BJ (cell line): ENCODE measurements around the gene CLASP1. TPM values are rescaled to one million over a fixed set of nuclear protein-coding genes. Genes with fewer than 3 reads are reported as not detected.

ENCODE experiments used
- CTCF ChIA-PET: fragments of 350-600 bp; formaldehyde crosslinking; extraction: SDS; loops from one replicate; lab custom pipeline; 2021; ENCODE audit warnings: antibody characterized with exemption, inconsistent platforms; lab: Yijun Ruan, JAX
- POLR2A ChIA-PET: fragments of 300-600 bp; sonication (Branson Sonifier 250); formaldehyde crosslinking; extraction: SDS; loops from one replicate; lab custom pipeline; 2021; ENCODE audit warnings: antibody characterized with exemption; lab: Charles Lee
- DNase-seq: peaks from one replicate; pipeline ENCODE4 v3.0.0-alpha.2; 2011; ENCODE audit warnings: low read depth
- H3K27me3 ChIP-seq: 2 replicates; pipeline ENCODE4 v1.6.0; 2011; ENCODE audit warnings: low read length; ENCODE audit not compliant: control insufficient read depth, insufficient read depth
- H3K36me3 ChIP-seq: 2 replicates; pipeline ENCODE4 v1.5.1; 2011; ENCODE audit warnings: low read length; ENCODE audit not compliant: control insufficient read depth, insufficient read depth
- H3K4me3 ChIP-seq: 2 replicates; pipeline ENCODE4 v1.5.1; 2011; ENCODE audit warnings: low read depth, mild to moderate bottlenecking, control low read depth, low read length
- CTCF ChIP-seq: IDR thresholded peaks from 2 replicates; pipeline ENCODE4 v1.5.1; 2011; ENCODE audit warnings: low read depth, mild to moderate bottlenecking, control low read depth, inconsistent platforms, low read length, moderate library complexity; ENCODE audit not compliant: insufficient read depth
- polyA plus RNA-seq: library from polyadenylated mRNA; depleted of rRNA; stranded (reverse); fragments of >200 nt; gene quantifications from 2 replicates; pipeline ENCODE4 v1.2.3, GENCODE V29; 2011

Gene CLASP1
- polyA plus RNA-seq, 1 experiment: 7.1 TPM

- TF ChIP-seq CTCF: no peak
- H3K36me3 ChIP-seq: no peaks in the 10 kb centered on the region
- DNase-seq: no peak
- ChIA-PET CTCF (no interaction called here), POLR2A (no interaction called here)
- no peaks in the 10 kb centered on the region for H3K27me3 ChIP-seq
- H3K4me3 ChIP-seq: no peak overlapping the region
These were observed 150.5 kb downstream of the CLASP1 start for GRCh38 chr2:121498731-121499130.

- CTCF ChIA-PET: no interaction called here
- no peak for TF ChIP-seq CTCF
- Histone ChIP-seq H3K4me3 (no peak overlapping the region), H3K36me3 (no peaks in the 10 kb centered on the region), H3K27me3 (no peaks in the 10 kb centered on the region)
- no peak for DNase-seq
- POLR2A ChIA-PET: no interaction called here
These were observed 156.9 kb downstream of the CLASP1 start for GRCh38 chr2:121492409-121492808.

- no peak for TF ChIP-seq CTCF
- no peaks in the 10 kb centered on the region for H3K27me3 ChIP-seq
- POLR2A ChIA-PET: no interaction called here
- no peaks in the 10 kb centered on the region for H3K36me3 ChIP-seq
- H3K4me3 ChIP-seq: no peak overlapping the region
- DNase-seq: no peak
- CTCF ChIA-PET: no interaction called here
These were observed 157.7 kb downstream of the CLASP1 start for GRCh38 chr2:121491518-121491917.

GRCh38 chr2:121490584-121491133, 158.6 kb downstream of the CLASP1 start:
- no peaks in the 10 kb centered on the region for H3K27me3 ChIP-seq
- H3K4me3 ChIP-seq: no peak overlapping the region
- ChIA-PET CTCF (no interaction called here), POLR2A (no interaction called here)
- no peaks in the 10 kb centered on the region for H3K36me3 ChIP-seq
- DNase-seq: no peak
- no peak for TF ChIP-seq CTCF

GRCh38 chr2:121489911-121490583, 159.2 kb downstream of the CLASP1 start:
- H3K36me3 ChIP-seq: no peaks in the 10 kb centered on the region
- DNase-seq: no peak
- H3K4me3 ChIP-seq: no peak overlapping the region
- H3K27me3 ChIP-seq: no peaks in the 10 kb centered on the region
- ChIA-PET POLR2A (no interaction called here), CTCF (interaction anchor here (1.0 kb wide), 1 partner anchor 10 kb away, joined by 3 read pairs; no protein-coding TSS in a partner anchor)
- TF ChIP-seq CTCF: no peak
